ENCODE measurements around the gene NPR1.

The NPR1 gene

DNA sequence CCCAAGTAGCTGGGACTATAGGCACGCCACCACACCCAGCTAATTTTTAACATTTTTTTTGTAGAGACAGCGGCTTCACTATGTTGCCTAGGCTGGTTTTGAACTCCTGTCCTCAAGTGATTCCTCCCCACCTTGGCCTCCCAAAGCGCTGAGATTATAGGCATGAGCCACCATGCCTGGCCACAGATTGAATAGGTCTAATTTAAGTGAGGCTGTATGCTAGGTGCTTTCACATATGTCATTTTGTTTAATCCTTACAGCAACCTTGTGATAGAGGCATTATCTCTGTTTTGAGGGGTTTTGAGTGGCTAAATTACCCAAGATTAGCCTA lies 56.6 kb downstream of the NPR1 start:
- Mint-ChIP-seq H3K27me3 (ENCODE audit: low read depth, poor library complexity) (no peaks in the 10 kb centered on the region), H3K27ac (peak overlapping the region; percentile 97), H3K9me3 (no peaks in the 10 kb centered on the region), H3K4me1 (peaks cover 34% of the 10 kb centered on the region), H3K4me3 (no peak overlapping the region), H3K36me3 (ENCODE audit: low read depth) (peaks cover 51% of the 10 kb centered on the region)
- TF ChIP-seq, protein P1, sequence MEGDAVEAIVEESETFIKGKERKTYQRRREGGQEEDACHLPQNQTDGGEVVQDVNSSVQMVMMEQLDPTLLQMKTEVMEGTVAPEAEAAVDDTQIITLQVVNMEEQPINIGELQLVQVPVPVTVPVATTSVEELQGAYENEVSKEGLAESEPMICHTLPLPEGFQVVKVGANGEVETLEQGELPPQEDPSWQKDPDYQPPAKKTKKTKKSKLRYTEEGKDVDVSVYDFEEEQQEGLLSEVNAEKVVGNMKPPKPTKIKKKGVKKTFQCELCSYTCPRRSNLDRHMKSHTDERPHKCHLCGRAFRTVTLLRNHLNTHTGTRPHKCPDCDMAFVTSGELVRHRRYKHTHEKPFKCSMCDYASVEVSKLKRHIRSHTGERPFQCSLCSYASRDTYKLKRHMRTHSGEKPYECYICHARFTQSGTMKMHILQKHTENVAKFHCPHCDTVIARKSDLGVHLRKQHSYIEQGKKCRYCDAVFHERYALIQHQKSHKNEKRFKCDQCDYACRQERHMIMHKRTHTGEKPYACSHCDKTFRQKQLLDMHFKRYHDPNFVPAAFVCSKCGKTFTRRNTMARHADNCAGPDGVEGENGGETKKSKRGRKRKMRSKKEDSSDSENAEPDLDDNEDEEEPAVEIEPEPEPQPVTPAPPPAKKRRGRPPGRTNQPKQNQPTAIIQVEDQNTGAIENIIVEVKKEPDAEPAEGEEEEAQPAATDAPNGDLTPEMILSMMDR (IDR thresholded peaks at IDR 0.05): no peak
- no peak for DNase-seq

DNA sequence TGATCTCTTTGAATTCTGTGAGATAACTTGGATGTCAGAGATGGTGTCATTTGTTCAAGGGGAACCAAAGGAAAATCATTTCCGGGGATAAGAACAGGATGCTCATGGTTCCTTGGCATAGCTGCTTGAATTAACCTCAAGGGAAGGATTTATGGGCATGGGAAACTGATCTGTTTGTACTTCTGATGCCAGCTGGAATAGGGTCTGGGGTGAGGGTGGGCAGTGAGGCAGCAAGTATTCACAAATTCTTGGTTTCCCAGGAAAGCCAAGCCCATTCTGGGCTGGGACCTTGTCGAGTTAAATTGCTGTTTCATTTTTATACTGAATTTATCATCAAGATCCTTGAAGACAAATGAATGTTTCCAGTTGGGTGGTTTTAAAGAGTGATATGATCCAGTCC lies 63.5 kb downstream of the NPR1 start:
- Mint-ChIP-seq H3K27me3 (ENCODE audit: low read depth, poor library complexity) (no peaks in the 10 kb centered on the region), H3K4me3 (no peak overlapping the region), H3K9me3 (no peaks in the 10 kb centered on the region), H3K4me1 (peaks cover 16% of the 10 kb centered on the region), H3K27ac (peak overlapping the region; percentile 88), H3K36me3 (ENCODE audit: low read depth) (peaks cover 68% of the 10 kb centered on the region)
- DNase-seq: no peak
- TF ChIP-seq, protein P1 (IDR thresholded peaks at IDR 0.05): no peak

DNA sequence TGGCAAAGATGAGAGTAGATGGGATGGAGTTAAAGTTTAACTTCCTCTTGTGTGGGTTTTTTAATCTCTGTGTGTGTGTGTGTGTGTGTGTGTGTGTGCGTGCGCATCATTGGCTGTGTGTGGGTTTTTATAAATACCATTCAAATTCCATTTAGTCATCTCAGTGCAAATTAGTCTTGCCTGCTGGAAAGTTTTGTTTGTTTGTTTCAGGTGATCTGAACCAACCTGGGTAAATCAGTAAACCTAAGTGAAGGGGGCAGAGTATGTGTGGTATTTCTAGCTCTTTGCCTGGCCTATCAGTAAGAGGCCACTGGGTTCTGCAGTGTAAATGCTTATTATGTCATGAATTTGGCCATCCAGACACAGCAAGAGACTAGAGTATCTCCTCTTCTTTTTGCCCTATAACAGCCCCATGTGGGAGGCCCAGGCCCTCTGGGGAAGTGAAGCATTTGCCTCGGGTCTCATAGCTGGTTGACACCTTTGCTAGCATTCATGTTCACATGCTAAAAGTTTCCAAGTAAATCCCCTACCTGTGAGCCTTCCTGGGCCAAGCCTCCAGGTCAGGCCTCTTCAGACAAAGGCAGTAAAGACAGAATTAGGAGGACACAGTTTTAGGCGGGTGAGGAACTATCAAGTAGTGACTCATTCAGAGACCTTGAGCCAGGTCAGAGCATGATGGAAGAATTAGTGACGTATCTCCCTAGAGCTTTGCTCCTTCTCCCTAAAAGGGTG lies 64.1 kb downstream of the NPR1 start:
- DNase-seq: no peak
- H3K4me3 Mint-ChIP-seq: no peak overlapping the region
- peaks cover 16% of the 10 kb centered on the region for H3K4me1 Mint-ChIP-seq
- H3K27me3 Mint-ChIP-seq (ENCODE audit: low read depth, poor library complexity): no peaks in the 10 kb centered on the region
- no peaks in the 10 kb centered on the region for H3K9me3 Mint-ChIP-seq
- TF ChIP-seq, protein P1 (IDR thresholded peaks at IDR 0.05): no peak
- H3K36me3 Mint-ChIP-seq (ENCODE audit: low read depth): peaks cover 66% of the 10 kb centered on the region
- H3K27ac Mint-ChIP-seq: no peak overlapping the region

All from nephron progenitor cell (in vitro differentiated cells).